DOHH2 (cell line): ENCODE data around the gene OCIAD2.

Experiments used
- H3F3A ChIP-seq: fragments of 200-600 bp; sonication (generic), shearing (Covaris generic); 2 replicates; pipeline ENCODE4 v1.6.0; 2016; ENCODE audit warnings: antibody characterized with exemption, mild to moderate bottlenecking; ENCODE audit not compliant: control insufficient read depth, insufficient read depth
- H3K27ac ChIP-seq: fragments of 200-600 bp; sonication (generic); 2 replicates; pipeline ENCODE4 v1.5.1; 2014; ENCODE audit warnings: low read depth, mild to moderate bottlenecking, low read length, moderate library complexity
- H3K27me3 ChIP-seq: fragments of 200-600 bp; sonication (generic); 2 replicates; pipeline ENCODE4 v1.6.1; 2014; ENCODE audit warnings: mild to moderate bottlenecking, low read length, mixed read lengths; ENCODE audit not compliant: control insufficient read depth
- H3K36me3 ChIP-seq: fragments of 200-600 bp; sonication (generic); 2 replicates; pipeline ENCODE4 v1.6.1; 2014; ENCODE audit warnings: mild to moderate bottlenecking, low read length, moderate library complexity, mixed read lengths; ENCODE audit not compliant: control insufficient read depth
- H3K4me1 ChIP-seq: fragments of 200-600 bp; sonication (generic); 2 replicates; pipeline ENCODE4 v1.6.1; 2014; ENCODE audit warnings: mild to moderate bottlenecking, low read length, mixed read lengths; ENCODE audit not compliant: control insufficient read depth
- H3K4me2 ChIP-seq: fragments of 200-600 bp; sonication (generic); 2 replicates; pipeline ENCODE4 v1.6.0; 2014; ENCODE audit warnings: mild to moderate bottlenecking, low read length, moderate library complexity
- H3K4me3 ChIP-seq: fragments of 200-600 bp; sonication (generic); 2 replicates; pipeline ENCODE4 v1.5.1; 2014; ENCODE audit warnings: mild to moderate bottlenecking, low read length, mixed read lengths
- H3K79me2 ChIP-seq: fragments of 200-600 bp; sonication (generic); 2 replicates; pipeline ENCODE4 v1.6.1; 2014; ENCODE audit warnings: mild to moderate bottlenecking, low read length, mixed read lengths; ENCODE audit not compliant: control insufficient read depth
- H3K9me2 ChIP-seq: fragments of 200-600 bp; sonication (generic); replicated peaks from 2 replicates; pipeline ENCODE4 v1.6.1; 2014; ENCODE audit warnings: mild to moderate bottlenecking, low read length, mixed read lengths; ENCODE audit not compliant: control insufficient read depth
- H3K9me3 ChIP-seq: fragments of 200-600 bp; sonication (generic); 2 replicates; pipeline ENCODE4 v1.6.1; 2014; ENCODE audit warnings: antibody characterized with exemption, low read length, mixed read lengths; ENCODE audit not compliant: control insufficient read depth, insufficient read depth
- H4K20me1 ChIP-seq: fragments of 200-600 bp; sonication (generic); 2 replicates; pipeline ENCODE4 v1.6.0; 2014; ENCODE audit warnings: low read depth, mild to moderate bottlenecking, antibody characterized with exemption, low read length, moderate library complexity; ENCODE audit not compliant: control insufficient read depth, insufficient read depth
- EZH2phosphoT487 ChIP-seq: fragments of 200-600 bp; sonication (generic); IDR thresholded peaks from 2 replicates; pipeline ENCODE4 v1.6.1; 2017; ENCODE audit warnings: borderline replicate concordance, mild to moderate bottlenecking, antibody characterized with exemption, low read length, moderate library complexity, mixed read lengths
- TF ChIP-seq, protein P1 (sequence below): fragments of 200-600 bp; sonication (generic); IDR thresholded peaks from one replicate; pipeline ENCODE4 v1.5.1; 2014; ENCODE audit warnings: antibody characterized with exemption, mild to moderate bottlenecking, low read depth, low read length; ENCODE audit not compliant: poor library complexity, severe bottlenecking

OCIAD2 gene

DNA sequence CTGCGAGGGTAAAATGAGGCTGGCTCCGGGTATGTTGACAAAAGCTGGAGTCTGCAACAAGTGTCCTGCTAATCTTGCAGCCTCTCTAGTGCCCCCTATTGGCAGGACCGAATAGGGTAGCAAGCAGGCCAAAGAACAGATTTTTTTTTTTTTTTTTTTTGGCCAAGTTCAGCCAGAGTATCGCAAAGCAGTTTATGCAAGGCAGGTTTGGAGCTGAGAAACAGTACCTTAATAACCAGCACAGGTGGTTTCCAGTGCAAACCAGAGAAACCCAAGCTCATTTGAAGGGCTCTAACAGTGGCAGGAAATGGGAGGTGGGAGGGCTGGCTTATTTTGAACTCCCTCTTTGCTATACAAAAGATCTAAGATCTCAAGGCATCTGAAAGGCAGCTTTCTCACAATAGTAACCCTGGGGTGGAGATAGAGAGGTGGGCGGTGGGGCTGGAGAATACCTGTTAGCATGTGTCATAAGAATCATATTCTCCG is 38.2 kb upstream of the OCIAD2 start:
- H3K9me2 ChIP-seq: no peaks in the 10 kb centered on the region
- H3K4me2 ChIP-seq: no peak overlapping the region
- H4K20me1 ChIP-seq: no peaks in the 10 kb centered on the region
- H3K27me3 ChIP-seq: peaks cover 8% of the 10 kb centered on the region; the same call in 1 of the 2 replicates
- H3K4me1 ChIP-seq: no peaks in the 10 kb centered on the region
- no peaks in the 10 kb centered on the region for H3K79me2 ChIP-seq
- no peaks in the 10 kb centered on the region for H3K36me3 ChIP-seq
- H3F3A ChIP-seq: no peaks in the 10 kb centered on the region
- TF ChIP-seq, protein P1, sequence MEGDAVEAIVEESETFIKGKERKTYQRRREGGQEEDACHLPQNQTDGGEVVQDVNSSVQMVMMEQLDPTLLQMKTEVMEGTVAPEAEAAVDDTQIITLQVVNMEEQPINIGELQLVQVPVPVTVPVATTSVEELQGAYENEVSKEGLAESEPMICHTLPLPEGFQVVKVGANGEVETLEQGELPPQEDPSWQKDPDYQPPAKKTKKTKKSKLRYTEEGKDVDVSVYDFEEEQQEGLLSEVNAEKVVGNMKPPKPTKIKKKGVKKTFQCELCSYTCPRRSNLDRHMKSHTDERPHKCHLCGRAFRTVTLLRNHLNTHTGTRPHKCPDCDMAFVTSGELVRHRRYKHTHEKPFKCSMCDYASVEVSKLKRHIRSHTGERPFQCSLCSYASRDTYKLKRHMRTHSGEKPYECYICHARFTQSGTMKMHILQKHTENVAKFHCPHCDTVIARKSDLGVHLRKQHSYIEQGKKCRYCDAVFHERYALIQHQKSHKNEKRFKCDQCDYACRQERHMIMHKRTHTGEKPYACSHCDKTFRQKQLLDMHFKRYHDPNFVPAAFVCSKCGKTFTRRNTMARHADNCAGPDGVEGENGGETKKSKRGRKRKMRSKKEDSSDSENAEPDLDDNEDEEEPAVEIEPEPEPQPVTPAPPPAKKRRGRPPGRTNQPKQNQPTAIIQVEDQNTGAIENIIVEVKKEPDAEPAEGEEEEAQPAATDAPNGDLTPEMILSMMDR: peak; percentile 66
- TF ChIP-seq EZH2phosphoT487: no peak
- H3K4me3 ChIP-seq: no peak overlapping the region
- H3K9me3 ChIP-seq: no peaks in the 10 kb centered on the region
- no peak overlapping the region for H3K27ac ChIP-seq

- H3K9me3 ChIP-seq: no peaks in the 10 kb centered on the region
- H3K4me1 ChIP-seq: no peaks in the 10 kb centered on the region
- H3K4me2 ChIP-seq: no peak overlapping the region
- H3F3A ChIP-seq: no peaks in the 10 kb centered on the region
- H3K79me2 ChIP-seq: no peaks in the 10 kb centered on the region
- no peaks in the 10 kb centered on the region for H3K36me3 ChIP-seq
- no peaks in the 10 kb centered on the region for H4K20me1 ChIP-seq
- H3K27me3 ChIP-seq: peaks cover 8% of the 10 kb centered on the region; the same call in 1 of the 2 replicates
- no peaks in the 10 kb centered on the region for H3K9me2 ChIP-seq
- H3K27ac ChIP-seq: no peak overlapping the region
- no peak overlapping the region for H3K4me3 ChIP-seq
- no peak for TF ChIP-seq EZH2phosphoT487
- TF ChIP-seq, protein P1: no peak
Measured at GRCh38 chr4:48944252-48944651, 37.7 kb upstream of the OCIAD2 start.

GRCh38 chr4:48943387-48943786 is 36.8 kb upstream of the OCIAD2 start:
- no peak overlapping the region for H3K27ac ChIP-seq
- no peaks in the 10 kb centered on the region for H3K4me1 ChIP-seq
- H3K9me3 ChIP-seq: no peaks in the 10 kb centered on the region
- H3F3A ChIP-seq: no peaks in the 10 kb centered on the region
- TF ChIP-seq, protein P1: peak; percentile 35
- no peak for TF ChIP-seq EZH2phosphoT487
- no peak overlapping the region for H3K4me2 ChIP-seq
- no peaks in the 10 kb centered on the region for H3K79me2 ChIP-seq
- no peaks in the 10 kb centered on the region for H3K9me2 ChIP-seq
- H3K4me3 ChIP-seq: no peak overlapping the region
- H3K36me3 ChIP-seq: no peaks in the 10 kb centered on the region
- H4K20me1 ChIP-seq: no peaks in the 10 kb centered on the region
- H3K27me3 ChIP-seq: peaks cover 8% of the 10 kb centered on the region; the same call in 1 of the 2 replicates

- Histone ChIP-seq H3K27me3 (peaks cover 8% of the 10 kb centered on the region; the same call in 1 of the 2 replicates), H3K36me3 (no peaks in the 10 kb centered on the region), H3F3A (no peaks in the 10 kb centered on the region), H3K9me2 (no peaks in the 10 kb centered on the region), H3K27ac (no peak overlapping the region), H4K20me1 (no peaks in the 10 kb centered on the region), H3K9me3 (no peaks in the 10 kb centered on the region), H3K79me2 (no peaks in the 10 kb centered on the region), H3K4me2 (no peak overlapping the region), H3K4me1 (no peaks in the 10 kb centered on the region), H3K4me3 (no peak overlapping the region)
- TF ChIP-seq, protein P1: no peak
- no peak for TF ChIP-seq EZH2phosphoT487
Measured at GRCh38 chr4:48939785-48940184, 33.2 kb upstream of the OCIAD2 start.
